Central memory CD8-positive, alpha-beta T cell (primary cell): Measurements from ENCODE around the gene CCDC7.
A peak's percentile ranks its signal among the peaks of the same experiment; 100 is the strongest.
"Not testable (repeated sequence)": the region's sequence is repeated elsewhere in the genome, so short reads cannot be mapped to it uniquely, and the experiment has no call there.

Experiments
- ATAC-seq: fragments of 150-1000 bp; cut with Tn5 transposase; replicated peaks from 2 replicates; pipeline ENCODE4 v1.10.0; 2022; ENCODE audit warnings: mild to moderate bottlenecking, moderate FRiP score, moderate number of reproducible peaks; ENCODE audit not compliant: poor library complexity, severe bottlenecking; ENCODE audit errors: extremely low read depth
- DNase-seq, 2 donors: peaks; one replicate each; pipeline ENCODE4 v3.0.0; 2021; ENCODE audit warnings: low spot score in 2 of 2
- H3K27ac Mint-ChIP-seq: one replicate; pipeline ENCODE4 v1.8.0; 2022; ENCODE audit warnings: low read depth, mild to moderate bottlenecking, moderate library complexity, mixed read lengths
- H3K27me3 Mint-ChIP-seq: one replicate; pipeline ENCODE4 v1.8.0; 2022; ENCODE audit warnings: mixed read lengths
- H3K36me3 Mint-ChIP-seq: one replicate; pipeline ENCODE4 v1.8.0; 2022; ENCODE audit warnings: mild to moderate bottlenecking, moderate library complexity, mixed read lengths; ENCODE audit not compliant: insufficient read depth
- H3K4me1 Mint-ChIP-seq: one replicate; pipeline ENCODE4 v1.8.0; 2022; ENCODE audit warnings: mixed read lengths
- H3K4me3 Mint-ChIP-seq: one replicate; pipeline ENCODE4 v1.8.0; 2022; ENCODE audit warnings: mild to moderate bottlenecking, moderate library complexity, mixed read lengths
- H3K9me3 Mint-ChIP-seq: one replicate; pipeline ENCODE4 v1.8.0; 2022; ENCODE audit warnings: mixed read lengths

CCDC7 gene

GRCh38 chr10:32887481-32887880 is 441.5 kb downstream of the CCDC7 start:
- ATAC-seq (no peak), DNase-seq (no peak)
- Mint-ChIP-seq H3K36me3 (no peaks in the 10 kb centered on the region), H3K4me3 (no peak overlapping the region), H3K27ac (no peak overlapping the region), H3K27me3 (no peaks in the 10 kb centered on the region), H3K4me1 (peaks cover 7% of the 10 kb centered on the region), H3K9me3 (no peaks in the 10 kb centered on the region)

- no peak overlapping the region for H3K4me3 Mint-ChIP-seq
- H3K36me3 Mint-ChIP-seq: no peaks in the 10 kb centered on the region
- H3K4me1 Mint-ChIP-seq: peaks cover 7% of the 10 kb centered on the region
- no peaks in the 10 kb centered on the region for H3K9me3 Mint-ChIP-seq
- no peak for ATAC-seq
- DNase-seq: no peak
- H3K27me3 Mint-ChIP-seq: no peaks in the 10 kb centered on the region
- H3K27ac Mint-ChIP-seq: no peak overlapping the region
These were observed 442.4 kb downstream of the CCDC7 start for GRCh38 chr10:32888161-32888927.

- Mint-ChIP-seq H3K27me3 (no peaks in the 10 kb centered on the region), H3K4me1 (peaks cover 7% of the 10 kb centered on the region), H3K4me3 (no peak overlapping the region), H3K27ac (peak overlapping the region; percentile 21), H3K36me3 (peaks cover 2% of the 10 kb centered on the region), H3K9me3 (no peaks in the 10 kb centered on the region)
- ATAC-seq: no peak
- no peak for DNase-seq
These were observed 443.8 kb downstream of the CCDC7 start for GRCh38 chr10:32889631-32890212.

- Mint-ChIP-seq H3K27me3 (no peaks in the 10 kb centered on the region), H3K4me3 (no peak overlapping the region), H3K36me3 (peaks cover 4% of the 10 kb centered on the region), H3K4me1 (peaks cover 7% of the 10 kb centered on the region), H3K9me3 (no peaks in the 10 kb centered on the region), H3K27ac (no peak overlapping the region)
- ATAC-seq: no peak
- no peak for DNase-seq
These were observed 444.5 kb downstream of the CCDC7 start for GRCh38 chr10:32890444-32890843.

- ATAC-seq: no peak
- Mint-ChIP-seq H3K4me3 (no peak overlapping the region), H3K27me3 (no peaks in the 10 kb centered on the region), H3K9me3 (no peaks in the 10 kb centered on the region), H3K4me1 (peaks cover 7% of the 10 kb centered on the region), H3K36me3 (peaks cover 8% of the 10 kb centered on the region), H3K27ac (no peak overlapping the region)
- no peak for DNase-seq
These were observed 445.3 kb downstream of the CCDC7 start for GRCh38 chr10:32891261-32891660.

GRCh38 chr10:32893434-32893833 is 447.5 kb downstream of the CCDC7 start:
- DNase-seq: no peak
- Mint-ChIP-seq H3K36me3 (peaks cover 18% of the 10 kb centered on the region), H3K9me3 (no peaks in the 10 kb centered on the region), H3K4me1 (peaks cover 11% of the 10 kb centered on the region), H3K4me3 (no peak overlapping the region), H3K27me3 (no peaks in the 10 kb centered on the region), H3K27ac (no peak overlapping the region)
- no peak for ATAC-seq

GRCh38 chr10:32893916-32894664 is 448.1 kb downstream of the CCDC7 start:
- Mint-ChIP-seq H3K4me1 (peaks cover 11% of the 10 kb centered on the region), H3K4me3 (no peak overlapping the region), H3K27ac (no peak overlapping the region), H3K9me3 (no peaks in the 10 kb centered on the region), H3K27me3 (no peaks in the 10 kb centered on the region), H3K36me3 (peaks cover 19% of the 10 kb centered on the region)
- ATAC-seq (no peak), DNase-seq (no peak)

GRCh38 chr10:32895200-32895968 is 449.4 kb downstream of the CCDC7 start:
- not testable (repeated sequence) for H3K4me3 Mint-ChIP-seq, H3K27me3 Mint-ChIP-seq, DNase-seq, H3K4me1 Mint-ChIP-seq, H3K27ac Mint-ChIP-seq, H3K9me3 Mint-ChIP-seq, ATAC-seq
- peaks cover 20% of the 10 kb centered on the region for H3K36me3 Mint-ChIP-seq

- DNase-seq (no peak), ATAC-seq (no peak)
- Mint-ChIP-seq H3K9me3 (no peaks in the 10 kb centered on the region), H3K36me3 (peaks cover 35% of the 10 kb centered on the region), H3K4me3 (no peak overlapping the region), H3K4me1 (peaks cover 4% of the 10 kb centered on the region), H3K27ac (no peak overlapping the region), H3K27me3 (no peaks in the 10 kb centered on the region)
These were observed 455.9 kb downstream of the CCDC7 start for GRCh38 chr10:32901815-32902214.

- peaks cover 50% of the 10 kb centered on the region for H3K36me3 Mint-ChIP-seq
- no peaks in the 10 kb centered on the region for H3K4me1 Mint-ChIP-seq
- ATAC-seq: no peak
- no peaks in the 10 kb centered on the region for H3K9me3 Mint-ChIP-seq
- H3K27me3 Mint-ChIP-seq: no peaks in the 10 kb centered on the region
- H3K4me3 Mint-ChIP-seq: no peak overlapping the region
- DNase-seq: no peak
- no peak overlapping the region for H3K27ac Mint-ChIP-seq
These were observed 459.5 kb downstream of the CCDC7 start for GRCh38 chr10:32905466-32905865.

GRCh38 chr10:32906595-32906994 is 460.7 kb downstream of the CCDC7 start:
- ATAC-seq (no peak), DNase-seq (no peak)
- no peaks in the 10 kb centered on the region for H3K4me1 Mint-ChIP-seq
- no peaks in the 10 kb centered on the region for H3K9me3 Mint-ChIP-seq
- no peak overlapping the region for H3K4me3 Mint-ChIP-seq
- no peak overlapping the region for H3K27ac Mint-ChIP-seq
- H3K36me3 Mint-ChIP-seq: peaks cover 55% of the 10 kb centered on the region
- H3K27me3 Mint-ChIP-seq: no peaks in the 10 kb centered on the region

GRCh38 chr10:32909456-32909855 is 463.5 kb downstream of the CCDC7 start:
- Mint-ChIP-seq H3K4me1 (peaks cover 4% of the 10 kb centered on the region), H3K27ac (no peak overlapping the region), H3K9me3 (no peaks in the 10 kb centered on the region), H3K36me3 (peaks cover 52% of the 10 kb centered on the region), H3K4me3 (no peak overlapping the region), H3K27me3 (no peaks in the 10 kb centered on the region)
- no peak for ATAC-seq
- no peak for DNase-seq
